GM12874 (cell line): ENCODE data around the gene NPFFR2.

Experiments
- CTCF ChIP-seq: IDR thresholded peaks from 2 replicates; pipeline ENCODE4 v1.5.1; 2011; ENCODE audit warnings: low read depth, mild to moderate bottlenecking, control low read depth, low read length, moderate library complexity; ENCODE audit not compliant: insufficient read depth

Gene NPFFR2

GRCh38 chr4:72019688-72020087 lies 12.1 kb upstream of the NPFFR2 start:
- TF ChIP-seq CTCF: no peak

DNA sequence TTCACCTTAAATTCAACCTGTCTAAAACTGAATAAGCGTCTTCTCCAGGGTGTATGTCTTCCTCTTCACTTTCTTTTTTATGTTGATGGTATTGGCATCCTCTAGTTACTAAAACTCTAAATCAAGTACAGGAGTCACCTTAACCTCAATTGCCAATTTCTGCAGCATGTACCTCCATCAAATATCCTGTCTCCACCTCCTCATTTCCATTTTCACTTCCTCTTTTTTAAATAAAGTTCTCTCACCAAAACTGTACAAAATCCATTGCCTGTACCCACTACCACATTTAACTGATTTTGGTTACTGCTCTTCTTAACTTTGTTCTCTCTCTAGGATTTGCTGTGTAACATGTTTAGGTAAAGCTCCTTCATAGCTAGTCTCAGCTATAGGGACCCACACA lies 9.2 kb upstream of the NPFFR2 start:
- no peak for TF ChIP-seq CTCF

DNA sequence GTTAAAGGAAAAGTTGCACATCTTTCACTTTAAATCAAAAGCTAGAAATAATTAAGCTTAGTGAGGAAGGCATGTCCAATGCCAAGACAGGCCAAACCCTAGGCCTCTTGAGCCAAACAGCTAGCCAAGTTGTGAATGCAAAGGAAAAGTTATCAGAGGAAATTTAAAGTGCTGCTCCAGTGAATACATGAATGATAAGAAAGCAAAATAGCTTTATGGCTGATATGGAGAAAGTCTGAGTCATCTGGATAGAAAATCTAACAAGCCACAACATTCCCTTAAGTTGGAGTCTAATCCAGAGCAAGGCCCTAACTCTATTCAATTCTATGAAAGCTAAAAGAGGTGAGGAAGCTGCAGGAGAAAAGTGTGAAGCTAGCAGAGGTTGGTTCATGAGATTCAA lies 23.8 kb downstream of the NPFFR2 start:
- no peak for TF ChIP-seq CTCF

DNA sequence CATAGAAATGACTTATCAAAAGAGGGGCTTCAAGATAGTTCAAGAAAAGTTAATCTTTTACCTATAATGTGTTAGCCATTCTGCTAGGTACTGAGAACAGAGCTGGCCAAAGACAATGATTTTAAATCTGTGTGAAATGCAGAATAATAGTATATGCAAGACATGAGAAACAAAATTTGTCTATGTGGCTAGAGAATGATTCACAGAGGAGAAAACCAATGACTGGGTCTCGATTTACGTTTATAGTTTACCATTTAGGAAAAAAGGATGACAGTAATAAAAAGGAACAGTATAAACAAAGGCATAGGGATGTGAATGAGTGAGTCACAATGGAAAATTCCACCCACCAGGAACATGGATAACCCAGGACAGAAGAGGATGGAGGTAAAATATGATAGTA lies 31.9 kb downstream of the NPFFR2 start:
- TF ChIP-seq CTCF: no peak

GRCh38 chr4:72067051-72067450 lies 35.3 kb downstream of the NPFFR2 start:
- TF ChIP-seq CTCF: no peak

- TF ChIP-seq CTCF: no peak
These were observed 42.0 kb downstream of the NPFFR2 start for GRCh38 chr4:72073816-72074215.

GRCh38 chr4:72076562-72076961 lies 44.8 kb downstream of the NPFFR2 start:
- TF ChIP-seq CTCF: no peak

DNA sequence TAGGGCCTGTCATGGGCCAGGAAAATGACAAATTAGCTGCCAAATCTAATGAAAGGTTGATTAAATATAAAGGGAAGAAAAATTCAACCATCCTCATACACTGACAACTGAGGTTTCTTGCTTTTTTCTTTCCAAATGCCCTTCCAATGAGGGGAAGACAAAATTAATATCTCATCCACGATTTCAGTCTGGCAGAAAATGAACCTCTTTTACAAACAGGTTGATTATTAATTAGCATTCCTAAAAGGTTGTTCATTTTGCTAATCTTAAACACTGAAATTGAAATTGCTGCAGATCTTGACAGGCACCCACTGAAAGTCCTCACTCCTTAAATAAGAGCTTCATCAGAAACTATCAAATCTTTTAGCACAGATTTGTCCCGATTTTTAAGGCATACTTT lies 45.5 kb downstream of the NPFFR2 start:
- TF ChIP-seq CTCF: no peak
